ENCODE data around the gene TRIM46.
"Not testable (repeated sequence)": the region's sequence is repeated elsewhere in the genome, so short reads cannot be mapped to it uniquely, and the experiment has no call there.

TRIM46 gene

GRCh38 chr1:155137154-155137949 is 36.3 kb upstream of the TRIM46 start:
- no peak for DNase-seq (ENCODE audit: low read depth in 2 of 2)

GRCh38 chr1:155139895-155140629 is 33.6 kb upstream of the TRIM46 start, which contains the start of gene DPM3:
TSS of gene DPM3 (minus strand) at chr1:155140531. CDS start at chr1:155140240, 291 bp downstream.
- peak; percentile 88 for DNase-seq (ENCODE audit: low read depth in 2 of 2)

DNA sequence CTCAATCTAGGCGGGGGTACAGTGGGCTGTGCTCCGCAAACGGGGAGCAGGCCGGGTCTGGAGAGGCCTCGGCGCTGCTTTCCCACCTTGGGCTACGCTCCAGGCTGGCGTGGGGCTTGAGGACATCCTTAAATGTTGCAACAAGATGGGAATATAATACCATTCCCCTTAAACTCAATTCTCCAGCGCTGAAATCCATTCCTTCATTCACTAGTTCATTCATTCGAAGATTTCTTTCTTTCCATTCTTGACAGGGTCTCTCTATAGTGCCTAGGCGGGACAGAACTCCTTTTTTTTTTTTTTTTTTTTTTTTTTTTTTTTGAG is 33.1 kb upstream of the TRIM46 start:
- DNase-seq (ENCODE audit: low read depth in 2 of 2) = no peak

- DNase-seq (ENCODE audit: low read depth in 2 of 2) = no peak
Measured at GRCh38 chr1:155141749-155142148, 31.9 kb upstream of the TRIM46 start.

- DNase-seq (ENCODE audit: low read depth in 2 of 2) = no peak
Measured at GRCh38 chr1:155145491-155145890, 28.2 kb upstream of the TRIM46 start.

DNA sequence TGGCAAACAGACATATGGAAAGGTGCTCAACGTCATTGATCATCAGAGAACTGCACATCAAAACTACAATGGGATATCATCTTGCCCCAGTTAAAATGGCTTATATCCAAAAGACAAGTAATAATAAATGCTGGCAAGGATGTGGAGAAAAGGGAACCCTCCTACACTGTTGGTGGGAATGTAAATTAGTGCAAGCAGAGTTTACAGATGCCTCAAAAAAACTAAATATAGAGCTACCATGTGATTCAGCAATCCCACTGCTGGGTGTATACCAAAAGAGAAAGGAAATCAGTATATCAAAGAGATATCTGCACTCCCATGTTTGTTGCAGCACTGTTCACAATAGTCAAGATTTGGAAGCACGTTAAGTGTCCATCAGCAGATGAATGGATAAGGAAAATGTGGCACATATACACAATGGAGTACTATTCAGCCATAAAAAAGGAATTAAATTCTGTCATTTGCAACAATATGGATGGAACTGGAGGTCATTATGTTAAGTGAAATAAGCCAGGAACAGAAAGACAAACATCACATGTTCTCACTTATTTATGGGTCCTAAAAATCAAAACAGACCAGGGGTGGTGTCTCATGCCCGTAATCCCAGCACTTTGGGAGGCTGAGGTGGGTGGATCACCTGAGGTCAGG is 17.5 kb upstream of the TRIM46 start:
- DNase-seq (ENCODE audit: low read depth in 2 of 2) = not testable (repeated sequence)

DNA sequence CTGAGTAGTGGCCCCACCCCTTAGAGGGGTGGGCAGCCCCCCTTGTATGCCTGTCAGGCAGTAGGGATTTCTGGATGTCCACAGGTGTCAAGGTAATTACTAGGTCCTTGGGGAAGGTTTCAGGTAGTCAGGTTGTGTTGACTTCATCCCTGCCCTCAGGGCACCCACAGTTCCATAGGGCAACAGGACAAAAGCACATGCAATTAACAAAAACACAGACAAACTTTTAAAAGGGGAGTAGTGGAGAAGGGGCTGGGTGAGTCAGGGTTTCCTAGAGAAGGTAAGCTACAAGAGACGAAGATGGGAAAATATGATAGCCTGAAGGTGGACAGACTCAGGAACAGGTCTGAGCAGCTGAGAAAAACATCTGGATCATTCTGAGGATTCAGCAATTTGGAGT is 14.7 kb upstream of the TRIM46 start:
- no peak for DNase-seq (ENCODE audit: low read depth in 2 of 2)

DNA sequence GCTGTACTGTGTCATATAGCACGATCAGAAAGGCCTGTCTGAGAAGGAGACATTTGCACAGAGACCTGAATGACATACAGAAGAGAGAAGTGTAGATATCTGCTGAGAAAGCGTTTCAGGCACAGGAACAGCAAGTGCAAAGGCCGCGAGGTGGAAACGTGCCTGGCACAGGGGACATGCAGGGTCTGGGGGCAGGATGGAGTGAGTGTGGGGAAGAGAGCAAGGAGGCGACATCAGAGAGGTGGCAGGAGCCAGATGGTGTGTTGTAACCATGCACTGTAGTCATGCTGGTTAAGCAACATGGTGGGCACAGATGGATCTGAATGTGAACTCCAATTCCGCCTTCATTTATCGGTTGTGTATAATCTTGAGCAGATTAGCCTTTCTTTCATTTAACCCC is 13.5 kb upstream of the TRIM46 start:
- no peak for DNase-seq (ENCODE audit: low read depth in 2 of 2)

GRCh38 chr1:155162631-155163030 is 11.0 kb upstream of the TRIM46 start:
- not testable (repeated sequence) for DNase-seq (ENCODE audit: low read depth in 2 of 2)

GRCh38 chr1:155163785-155164184 is 9.9 kb upstream of the TRIM46 start:
- not testable (repeated sequence) for DNase-seq (ENCODE audit: low read depth in 2 of 2)

DNA sequence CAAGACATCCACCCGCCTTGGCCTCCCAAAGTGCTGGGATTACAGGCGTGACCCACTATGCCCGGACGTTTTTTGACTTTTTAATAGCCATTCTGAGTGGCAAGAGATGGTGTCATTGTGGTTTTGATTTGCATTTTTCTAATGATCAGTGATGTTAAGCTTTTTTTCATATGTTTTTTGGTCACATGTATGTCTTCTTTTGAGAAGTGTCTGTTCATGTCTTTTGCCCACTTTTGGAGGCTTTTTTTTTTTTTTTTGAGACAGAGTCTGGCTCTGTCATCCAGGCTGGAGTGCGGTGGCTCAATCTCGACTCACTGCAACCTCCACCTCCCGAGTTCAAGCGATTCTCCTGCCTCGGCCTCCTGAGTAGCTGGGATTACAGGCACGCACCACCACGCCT is 9.0 kb upstream of the TRIM46 start:
- not testable (repeated sequence) for DNase-seq (ENCODE audit: low read depth in 2 of 2)

DNA sequence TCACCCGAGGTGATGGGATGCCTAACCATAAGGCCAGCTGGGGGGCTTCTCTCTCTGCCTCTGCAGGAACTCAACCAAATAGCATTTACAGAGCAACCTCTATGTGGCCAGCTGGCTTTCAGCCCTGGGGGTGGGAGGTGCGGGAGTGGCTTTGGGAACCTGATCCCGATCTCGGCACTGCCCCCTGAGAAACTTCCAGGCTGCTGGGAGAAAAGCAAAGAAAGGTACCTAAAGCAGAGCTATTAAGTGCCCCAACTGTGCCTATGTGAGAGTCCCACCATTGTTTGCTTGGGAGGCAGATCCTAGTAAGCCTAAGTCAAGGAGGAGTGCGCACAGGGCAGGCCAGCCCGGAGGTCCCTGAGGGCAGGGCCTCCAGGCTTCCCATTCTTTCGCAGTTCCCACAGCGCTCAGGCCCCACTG is 7.6 kb upstream of the TRIM46 start:
- DNase-seq (ENCODE audit: low read depth in 2 of 2) = no peak

DNA sequence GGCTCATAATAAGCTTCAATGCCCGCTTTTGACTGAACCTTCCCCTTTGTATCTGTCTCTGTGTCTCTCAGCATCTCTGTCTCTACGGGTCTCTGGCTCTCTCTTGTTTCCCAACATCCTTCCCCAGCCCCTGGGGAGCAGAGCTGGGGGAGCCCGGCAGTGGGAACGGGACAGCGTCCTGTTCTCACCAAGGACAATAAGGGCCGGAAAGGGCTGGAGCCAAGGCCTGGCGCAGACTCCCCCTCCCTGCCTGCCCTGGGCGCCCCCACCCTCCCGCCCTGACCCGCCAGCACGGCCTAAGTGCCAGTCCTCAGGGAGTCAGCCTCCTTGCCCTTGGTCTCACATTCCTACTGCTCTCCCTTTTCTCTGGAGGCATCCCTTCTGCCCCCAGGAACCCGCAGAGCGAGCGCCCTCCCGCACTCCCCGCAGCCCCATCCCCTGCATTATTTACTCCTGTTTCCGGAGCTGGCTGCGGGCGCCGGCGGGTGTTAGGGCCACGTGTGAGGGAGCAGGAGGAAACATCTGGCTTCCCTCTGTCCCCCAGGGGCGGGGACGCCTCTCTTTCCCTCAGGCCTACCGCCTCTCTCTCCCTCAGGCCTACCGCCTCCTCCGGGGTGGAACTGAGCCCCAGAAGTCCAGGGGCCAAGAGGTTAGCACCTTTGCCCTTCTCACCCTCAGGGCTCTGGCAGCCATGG is 7.0 kb upstream of the TRIM46 start:
- DNase-seq (ENCODE audit: low read depth in 2 of 2) = no peak

- DNase-seq (ENCODE audit: low read depth in 2 of 2) = peak; percentile 79 to 83
Measured at GRCh38 chr1:155167166-155168104, 6.2 kb upstream of the TRIM46 start.

DNA sequence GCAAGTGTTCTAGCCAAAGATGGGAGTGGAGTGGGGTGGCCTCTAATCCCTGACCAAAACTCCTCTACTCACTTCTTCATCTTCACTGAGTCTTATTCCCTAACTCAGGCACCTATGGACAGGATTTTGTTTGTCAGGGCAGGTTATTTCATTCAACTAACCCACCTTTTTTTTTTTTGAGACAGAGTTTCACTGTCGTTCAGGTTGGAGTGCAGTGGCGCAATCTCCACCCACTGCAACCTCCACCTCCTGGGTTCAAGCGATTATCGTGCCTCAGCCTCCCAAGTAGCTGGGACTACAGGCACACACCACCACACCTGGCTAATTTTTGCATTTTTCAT is 5.6 kb upstream of the TRIM46 start:
- DNase-seq (ENCODE audit: low read depth in 2 of 2) = not testable (repeated sequence)

DNA sequence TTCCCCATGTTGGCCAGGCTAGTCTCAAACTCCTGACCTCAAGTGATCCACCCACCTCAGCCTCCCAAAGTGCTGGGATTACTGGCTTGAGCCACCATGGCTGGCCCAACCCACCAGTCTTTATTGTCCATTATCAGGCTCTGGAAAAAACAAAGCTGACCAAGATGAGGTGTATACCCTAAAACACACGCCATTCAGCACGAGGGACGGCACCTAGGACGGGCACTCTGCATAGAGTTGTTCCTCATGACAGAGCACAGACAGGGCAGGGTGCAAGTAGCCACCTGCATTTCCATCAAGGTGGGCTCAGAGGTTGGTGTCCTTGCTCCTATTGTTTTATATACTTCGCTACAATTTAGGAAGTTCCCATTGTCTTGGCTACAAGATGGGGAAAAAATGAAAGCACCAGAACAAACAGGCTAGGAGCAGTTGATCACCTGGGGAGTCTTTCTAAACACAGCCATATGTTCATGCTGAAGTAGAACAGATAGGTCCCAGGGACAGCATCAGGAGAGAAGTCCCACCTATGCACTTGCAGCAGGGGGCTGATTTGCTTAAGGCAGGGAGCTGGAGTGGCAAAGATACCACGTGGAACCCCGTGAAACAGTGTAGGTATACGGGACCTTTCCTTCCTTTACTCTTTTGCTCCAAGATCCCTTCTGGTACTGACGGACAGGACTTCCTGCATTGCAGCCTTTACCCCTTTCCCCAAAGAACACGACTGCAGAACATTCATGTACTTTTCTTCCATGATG is 5.0 kb upstream of the TRIM46 start:
- no peak for DNase-seq (ENCODE audit: low read depth in 2 of 2)

DNA sequence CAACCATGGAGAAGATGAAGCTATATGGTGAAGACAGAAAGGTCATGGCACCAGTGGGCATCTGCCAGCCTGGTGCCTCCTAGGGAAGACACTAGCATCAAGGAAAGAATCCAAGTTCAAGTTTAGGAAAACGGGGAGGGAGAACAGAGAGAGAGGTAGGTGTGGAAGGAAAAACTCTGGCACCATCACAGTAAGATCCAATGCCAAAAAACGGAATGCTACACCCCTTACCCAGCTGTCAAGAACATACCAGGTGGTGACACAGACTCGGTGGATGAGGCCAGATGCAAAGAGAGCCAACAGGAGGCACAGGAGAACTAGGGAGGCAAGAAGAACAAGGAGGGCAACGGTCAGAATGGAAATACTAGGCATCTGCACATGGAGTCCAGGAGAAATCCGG is 4.1 kb upstream of the TRIM46 start:
- no peak for DNase-seq (ENCODE audit: low read depth in 2 of 2)

- DNase-seq (ENCODE audit: low read depth in 2 of 2) = no peak
Measured at GRCh38 chr1:155170101-155170785, 3.4 kb upstream of the TRIM46 start.

GRCh38 chr1:155170806-155171205 is 2.8 kb upstream of the TRIM46 start:
- no peak for DNase-seq (ENCODE audit: low read depth in 2 of 2)
